GM19324 (cell line): ENCODE results near the gene RNF25.
A peak's percentile ranks its signal among the peaks of the same experiment; 100 is the strongest.

ENCODE experiments used
- ATAC-seq: cut with Tn5 transposase; IDR thresholded peaks from one replicate; pipeline ENCODE4 v1.9.1; 2021; ENCODE audit warnings: mild to moderate bottlenecking, moderate library complexity; ENCODE audit not compliant: unreplicated experiment, low FRiP score

Gene RNF25

GRCh38 chr2:218680061-218680460 lies 8.3 kb upstream of the RNF25 start:
- ATAC-seq: no peak

- ATAC-seq: no peak
Measured at GRCh38 chr2:218679119-218679518, 7.3 kb upstream of the RNF25 start.

GRCh38 chr2:218671097-218671653 lies 627 bp downstream of the RNF25 start:
- no peak for ATAC-seq

- ATAC-seq: no peak
Measured at GRCh38 chr2:218664653-218665052, 7.1 kb downstream of the RNF25 start.

- no peak for ATAC-seq
Measured at GRCh38 chr2:218663901-218664300, 7.9 kb downstream of the RNF25 start.

GRCh38 chr2:218662827-218663226 lies 9.0 kb downstream of the RNF25 start:
- no peak for ATAC-seq

- no peak for ATAC-seq
Measured at GRCh38 chr2:218662377-218662776, 9.4 kb downstream of the RNF25 start.

- no peak for ATAC-seq
Measured at GRCh38 chr2:218659988-218660358, 11.8 kb downstream of the RNF25 start.

GRCh38 chr2:218659258-218659987 lies 12.4 kb downstream of the RNF25 start, which contains the start of the genes BCS1L and ZNF142:
BCS1L (plus strand) TSS chr2:218659683; CDS start chr2:218660988, 1,305 bp downstream.
ZNF142 (minus strand) TSS chr2:218659623; CDS start chr2:218656429, 3,194 bp downstream.
- peak; percentile 91 for ATAC-seq

GRCh38 chr2:218658671-218659257 lies 13.0 kb downstream of the RNF25 start:
- peak; percentile 28 for ATAC-seq

GRCh38 chr2:218655751-218656150 lies 16.1 kb downstream of the RNF25 start:
- no peak for ATAC-seq

GRCh38 chr2:218648787-218649100 lies 23.1 kb downstream of the RNF25 start:
- no peak for ATAC-seq

GRCh38 chr2:218648088-218648786 lies 23.6 kb downstream of the RNF25 start:
- ATAC-seq: no peak

GRCh38 chr2:218645126-218645525 lies 26.7 kb downstream of the RNF25 start:
- ATAC-seq: no peak

GRCh38 chr2:218644721-218645120 lies 27.1 kb downstream of the RNF25 start:
- ATAC-seq: no peak

- ATAC-seq: no peak
Measured at GRCh38 chr2:218643751-218644310, 28.0 kb downstream of the RNF25 start.

- no peak for ATAC-seq
Measured at GRCh38 chr2:218642786-218643185, 29.0 kb downstream of the RNF25 start.

GRCh38 chr2:218642121-218642656 lies 29.6 kb downstream of the RNF25 start:
- no peak for ATAC-seq

GRCh38 chr2:218638372-218638771 lies 33.4 kb downstream of the RNF25 start:
- ATAC-seq: no peak

- no peak for ATAC-seq
Measured at GRCh38 chr2:218635719-218636118, 36.1 kb downstream of the RNF25 start.

- no peak for ATAC-seq
Measured at GRCh38 chr2:218631837-218632236, 40.0 kb downstream of the RNF25 start.
